IMR-90 (cell line): ENCODE data around the gene B4GALNT3. TPM values are rescaled to one million over a fixed set of nuclear protein-coding genes. Genes with fewer than 3 reads are reported as not detected.

Experiments used
- ATAC-seq: fragments of 200-7000 bp; cut with Tn5 transposase; 2 replicates; pipeline ENCODE4 v1.9.1; 2020; ENCODE audit warnings: low read depth, mild to moderate bottlenecking, moderate library complexity
- BruUV-seq: library from RNA; stranded (reverse); fragments of 400-500 nt; replicated peaks from 2 replicates; lab custom pipeline; 2021; lab: Mats Ljungman, UMichigan
- CTCF ChIA-PET: fragments of 300-600 bp; formaldehyde crosslinking; extraction: SDS; loops from one replicate; lab custom pipeline; 2021; ENCODE audit warnings: antibody characterized with exemption; lab: Yijun Ruan, JAX
- POLR2A ChIA-PET: fragments of 300-600 bp; sonication (Branson Sonifier 250); formaldehyde crosslinking; loops from one replicate; lab custom pipeline; 2022; ENCODE audit warnings: antibody characterized with exemption; ENCODE audit not compliant: unreplicated experiment; lab: Charles Lee
- DNase-seq: peaks from one replicate; pipeline ENCODE4 v3.0.0; 2013
- H2AFZ ChIP-seq: replicated peaks from 2 replicates; pipeline ENCODE3; 2013; ENCODE audit warnings: low read length, mild to moderate bottlenecking; ENCODE audit not compliant: poor library complexity
- H2AK5ac ChIP-seq: 2 replicates; pipeline ENCODE4 v1.6.1; 2013; ENCODE audit warnings: low read depth, low read length, inconsistent platforms
- H2AK9ac ChIP-seq: replicated peaks from 2 replicates; pipeline ENCODE3; 2013; ENCODE audit warnings: mild to moderate bottlenecking, low read depth, low read length, moderate library complexity; ENCODE audit not compliant: poor library complexity
- H2BK120ac ChIP-seq: 2 replicates; pipeline ENCODE4 v1.6.1; 2013; ENCODE audit warnings: low read depth, low read length, inconsistent platforms
- H2BK15ac ChIP-seq: 3 replicates; pipeline ENCODE4 v1.6.1; 2013; ENCODE audit warnings: low read depth, low read length, inconsistent platforms
- H2BK20ac ChIP-seq: 2 replicates; pipeline ENCODE4 v1.6.1; 2013; ENCODE audit warnings: low read depth, mild to moderate bottlenecking, inconsistent platforms, low read length, moderate library complexity
- H2BK5ac ChIP-seq: 2 replicates; pipeline ENCODE4 v1.6.1; 2013; ENCODE audit warnings: mild to moderate bottlenecking, low read depth, low read length, inconsistent platforms; ENCODE audit not compliant: poor library complexity, severe bottlenecking
- H3K14ac ChIP-seq: replicated peaks from 2 replicates; pipeline ENCODE4 v1.6.1; 2013; ENCODE audit warnings: low read depth, low read length, inconsistent platforms
- H3K18ac ChIP-seq: 2 replicates; pipeline ENCODE4 v1.6.1; 2013; ENCODE audit warnings: low read depth, low read length, control low read depth
- H3K23ac ChIP-seq: 2 replicates; pipeline ENCODE4 v1.6.1; 2013; ENCODE audit warnings: low read depth, low read length, inconsistent platforms
- H3K27ac ChIP-seq: 2 replicates; pipeline ENCODE4 v1.5.1; 2013; ENCODE audit warnings: mild to moderate bottlenecking, control low read depth, low read length; ENCODE audit not compliant: insufficient read depth
- H3K27me3 ChIP-seq: 2 replicates; pipeline ENCODE4 v1.6.1; 2013; ENCODE audit warnings: low read length; ENCODE audit not compliant: control insufficient read depth, insufficient read depth
- H3K36me3 ChIP-seq: 2 replicates; pipeline ENCODE4 v1.6.1; 2013; ENCODE audit warnings: low read length, mixed read lengths; ENCODE audit not compliant: control insufficient read depth, insufficient read depth
- H3K4ac ChIP-seq: 2 replicates; pipeline ENCODE4 v1.6.1; 2013; ENCODE audit warnings: low read depth, low read length, inconsistent platforms
- H3K4me1 ChIP-seq: 2 replicates; pipeline ENCODE4 v1.6.1; 2013; ENCODE audit warnings: low read length, mixed read lengths; ENCODE audit not compliant: control insufficient read depth, insufficient read depth
- H3K4me2 ChIP-seq: 2 replicates; pipeline ENCODE4 v1.6.1; 2013; ENCODE audit warnings: low read depth, mild to moderate bottlenecking, control low read depth, low read length, moderate library complexity
- H3K4me3 ChIP-seq: 2 replicates; pipeline ENCODE4 v1.5.1; 2013; ENCODE audit warnings: low read depth, mild to moderate bottlenecking, control low read depth, low read length, moderate library complexity; ENCODE audit not compliant: insufficient read depth
- H3K56ac ChIP-seq: 2 replicates; pipeline ENCODE4 v1.6.1; 2013; ENCODE audit warnings: low read length, inconsistent platforms; ENCODE audit not compliant: insufficient read depth; ENCODE audit errors: extremely low read depth
- H3K79me1 ChIP-seq, 2 experiments: 2 replicates each; pipeline ENCODE4 v1.6.1; 2013; ENCODE audit warnings: low read length in 2 of 2, inconsistent platforms in 1 of 2, low read depth in 1 of 2
- H3K9ac ChIP-seq: 2 replicates; pipeline ENCODE4 v1.6.1; 2013; ENCODE audit warnings: low read depth, low read length, control low read depth
- H3K9me1 ChIP-seq: 2 replicates; pipeline ENCODE4 v1.6.1; 2013; ENCODE audit warnings: low read length, inconsistent platforms; ENCODE audit not compliant: insufficient read depth
- H3K9me3 ChIP-seq: 2 replicates; pipeline ENCODE4 v1.6.1; 2013; ENCODE audit warnings: low read length; ENCODE audit not compliant: control insufficient read depth, insufficient read depth
- H4K20me1 ChIP-seq: 2 replicates; pipeline ENCODE4 v1.6.1; 2013; ENCODE audit warnings: low read length, inconsistent platforms; ENCODE audit not compliant: insufficient read depth
- H4K5ac ChIP-seq: 2 replicates; pipeline ENCODE4 v1.6.1; 2013; ENCODE audit warnings: mild to moderate bottlenecking, low read depth, low read length, control low read depth
- H4K8ac ChIP-seq, 2 experiments: 2 replicates each; pipeline ENCODE4 v1.6.1; 2013; ENCODE audit warnings: low read depth in 2 of 2, low read length in 2 of 2, control low read depth in 1 of 2, inconsistent platforms in 1 of 2
- H4K91ac ChIP-seq: 2 replicates; pipeline ENCODE4 v1.6.1; 2013; ENCODE audit warnings: low read depth, low read length, inconsistent platforms; ENCODE audit not compliant: insufficient read depth
- BHLHE40 ChIP-seq: fragments of 150-350 bp; IDR thresholded peaks from 2 replicates; pipeline ENCODE4 v1.6.1; 2016; ENCODE audit warnings: mild to moderate bottlenecking, low read depth, low read length
- CEBPB ChIP-seq: IDR thresholded peaks from 2 replicates; pipeline ENCODE4 v1.6.1; 2012; ENCODE audit warnings: low read depth, low read length, improper control_type of control experiment
- CHD1 ChIP-seq: IDR thresholded peaks from 2 replicates; pipeline ENCODE4 v1.6.1; 2012; ENCODE audit warnings: low read depth, low read length, improper control_type of control experiment
- CTCF ChIP-seq: conservative IDR thresholded peaks from 2 replicates; pipeline ENCODE4 v1.5.1; 2012; ENCODE audit warnings: mild to moderate bottlenecking, low read depth, low read length, improper control_type of control experiment
- ELK1 ChIP-seq: fragments of 150-350 bp; IDR thresholded peaks from 2 replicates; pipeline ENCODE4 v1.6.1; 2016; ENCODE audit warnings: low read depth, mild to moderate bottlenecking, low read length, moderate library complexity, borderline replicate concordance
- FOS ChIP-seq: fragments of 150-350 bp; IDR thresholded peaks from 2 replicates; pipeline ENCODE4 v1.6.1; 2016; ENCODE audit warnings: low read depth, low read length
- MAFK ChIP-seq: IDR thresholded peaks from 2 replicates; pipeline ENCODE4 v1.6.1; 2012; ENCODE audit warnings: low read depth, low read length, improper control_type of control experiment
- MAZ ChIP-seq: IDR thresholded peaks from 2 replicates; pipeline ENCODE4 v1.6.1; 2012; ENCODE audit warnings: low read depth, mild to moderate bottlenecking, low read length, improper control_type of control experiment, moderate library complexity, borderline replicate concordance
- MXI1 ChIP-seq: IDR thresholded peaks from 2 replicates; pipeline ENCODE4 v1.6.1; 2012; ENCODE audit warnings: low read depth, mild to moderate bottlenecking, low read length, moderate library complexity, borderline replicate concordance
- NFE2L2 ChIP-seq: fragments of 150-350 bp; IDR thresholded peaks from 2 replicates; pipeline ENCODE4 v1.6.1; 2016; ENCODE audit warnings: low read depth, mild to moderate bottlenecking, low read length
- POLR2A ChIP-seq: IDR thresholded peaks from 2 replicates; pipeline ENCODE4 v1.6.1; 2012; ENCODE audit warnings: mild to moderate bottlenecking, low read depth, low read length
- RAD21 ChIP-seq: IDR thresholded peaks from 2 replicates; pipeline ENCODE4 v1.6.1; 2012; ENCODE audit warnings: low read length, improper control_type of control experiment
- RCOR1 ChIP-seq: IDR thresholded peaks from 2 replicates; pipeline ENCODE4 v1.6.1; 2012; ENCODE audit warnings: mild to moderate bottlenecking, low read length, improper control_type of control experiment; ENCODE audit not compliant: insufficient replicate concordance
- RFX5 ChIP-seq: IDR thresholded peaks from 2 replicates; pipeline ENCODE4 v1.8.0; 2012; ENCODE audit warnings: low read depth, mild to moderate bottlenecking, low read length, moderate library complexity
- SMC3 ChIP-seq: fragments of 150-350 bp; IDR thresholded peaks from 2 replicates; pipeline ENCODE4 v1.6.1; 2016; ENCODE audit warnings: low read depth, mild to moderate bottlenecking, antibody characterized with exemption, low read length, moderate library complexity
- USF2 ChIP-seq: fragments of 150-350 bp; IDR thresholded peaks from 2 replicates; pipeline ENCODE4 v1.6.1; 2017; ENCODE audit warnings: mild to moderate bottlenecking, antibody characterized with exemption, low read length, low read depth
- WGBS, 2 experiments: methylation state at CpG; one replicate each; pipeline versions ENCODE4 v1.1.5 to v1.1.7; 2013; ENCODE audit warnings: missing lambda C conversion rate in 2 of 2; ENCODE audit not compliant: insufficient read length in 1 of 2; ENCODE audit errors: extremely low coverage in 2 of 2; 5-methylcytosine and 5-hydroxymethylcytosine counted together
- dilution Hi-C: fragments of 300-500 bp; cut with HindIII; formaldehyde crosslinking; loops from one replicate; pipeline ENCODE4 v1.14.3; 2018; ENCODE audit warnings: low sequenced_read_pairs; ENCODE audit not compliant: unreplicated experiment
- in situ Hi-C: fragments of 300-500 bp; cut with MboI; formaldehyde crosslinking; loops from 3 replicates; pipeline ENCODE4 v1.14.3; 2019; ENCODE audit warnings: low sequenced_read_pairs, inconsistent platforms, mixed read lengths
- intact Hi-C: fragments of 100-400 bp; cut with micrococcal nuclease; formaldehyde crosslinking; loops from 2 replicates; pipeline ENCODE4 v1.10.0; 2022
- polyA plus RNA-seq, 3 experiments: library from polyadenylated mRNA; depleted of rRNA; stranded (reverse); fragments of >200 nt; gene quantifications; 2 replicates each; pipeline ENCODE4 v1.2.3, GENCODE V29; 2012; ENCODE audit warnings: low replicate concordance in 1 of 3
- total RNA-seq: library from RNA; depleted of rRNA; stranded (reverse); fragments of >200 nt; gene quantifications from 2 replicates; pipeline ENCODE4 v1.2.3, GENCODE V29; 2012

B4GALNT3 gene
- total and polyA plus RNA-seq, 2 of the 4 experiments (the other 2 are of a cell fraction) = not detected

- no peak overlapping the region for H4K91ac ChIP-seq
- H3K9me3 ChIP-seq = no peaks in the 10 kb centered on the region
- no peak overlapping the region for H3K23ac ChIP-seq
- no CpG with 5 or more reads among the region's 8 CpGs for WGBS, 2 experiments
- no peak for TF ChIP-seq ELK1
- no peak for TF ChIP-seq SMC3
- no peak for TF ChIP-seq BHLHE40
- TF ChIP-seq CTCF = no peak
- no peak for TF ChIP-seq CHD1
- no peak for TF ChIP-seq RCOR1
- no peak for TF ChIP-seq NFE2L2
- TF ChIP-seq RAD21 = no peak
- no peak for TF ChIP-seq CEBPB
- no peak for TF ChIP-seq RFX5
- TF ChIP-seq FOS = no peak
- no peak for TF ChIP-seq USF2
- no peak for TF ChIP-seq MAZ
- TF ChIP-seq MXI1 = no peak
- TF ChIP-seq MAFK = no peak
- TF ChIP-seq POLR2A = no peak
- peaks cover 79% of the 10 kb centered on the region for H3K27me3 ChIP-seq
- intact Hi-C loops = no loop called here
- no peak overlapping the region for H2AFZ ChIP-seq
- no peaks in the 10 kb centered on the region for H4K20me1 ChIP-seq
- H2AK5ac ChIP-seq = no peak overlapping the region
- no peak overlapping the region for H3K9ac ChIP-seq
- no peaks in the 10 kb centered on the region for H3K4me1 ChIP-seq
- no peak overlapping the region for H3K4ac ChIP-seq
- H3K4me2 ChIP-seq = no peak overlapping the region
- no peak overlapping the region for H3K4me3 ChIP-seq
- H3K36me3 ChIP-seq = no peaks in the 10 kb centered on the region
- ATAC-seq (no peak; the same call in 1 of the 2 replicates), DNase-seq (no peak)
- no peak overlapping the region for H3K14ac ChIP-seq
- CTCF ChIA-PET = no interaction called here
- no peak overlapping the region for H2BK5ac ChIP-seq
- no peaks in the 10 kb centered on the region for H3K79me1 ChIP-seq
- in situ Hi-C loops = loop anchor here (10.0 kb wide), 1 partner anchor 531 kb away; no protein-coding TSS in a partner anchor
- no peak overlapping the region for H2BK120ac ChIP-seq
- no peak overlapping the region for H3K56ac ChIP-seq
- H3K9me1 ChIP-seq = no peaks in the 10 kb centered on the region
- no peak overlapping the region for H4K8ac ChIP-seq
- no peak overlapping the region for H3K18ac ChIP-seq
- no TSS peak for BruUV-seq
- H2BK15ac ChIP-seq = no peak overlapping the region
- H2AK9ac ChIP-seq = no peak overlapping the region
- dilution Hi-C loops = no loop called here
- POLR2A ChIA-PET = no interaction called here
- no peak overlapping the region for H3K27ac ChIP-seq
- H4K5ac ChIP-seq = no peak overlapping the region
- no peak overlapping the region for H2BK20ac ChIP-seq
Measured at GRCh38 chr12:563250-563781, 103.6 kb downstream of the B4GALNT3 start.
